ENCODE results near the gene ATIC. TPM values are rescaled to one million over a fixed set of nuclear protein-coding genes. Genes with fewer than 3 reads are reported as not detected.

Gene ATIC
- total and polyA plus RNA-seq, 9 donors, result 22.1 to 69.2 (median 51.7) TPM

DNA sequence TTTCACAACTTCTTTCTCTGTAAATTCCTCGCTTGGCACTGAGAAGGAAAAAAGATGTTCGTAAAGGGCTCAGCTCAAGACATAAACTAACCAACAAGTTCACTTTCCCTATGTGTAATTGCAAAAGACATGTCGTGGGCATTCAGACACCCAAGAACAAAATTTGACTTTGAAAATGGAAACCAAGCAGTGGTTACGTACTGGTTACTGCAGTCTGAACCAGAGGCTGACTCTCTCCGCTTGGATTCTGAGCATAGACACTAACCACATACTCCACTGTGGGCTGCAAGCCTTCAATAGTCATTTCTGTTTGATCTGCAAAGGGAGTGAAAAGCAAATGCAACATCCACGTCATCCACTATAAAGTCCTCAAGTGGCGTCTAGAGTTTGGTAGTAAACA is 70.2 kb downstream of the ATIC start:
- Histone ChIP-seq H3K4me1 (ENCODE audit: control insufficient read depth, insufficient read depth, low read length) (no peaks in the 10 kb centered on the region), H3K36me3 (ENCODE audit: control insufficient read depth, insufficient read depth, low read length) (peaks cover 50% of the 10 kb centered on the region), H3K9me3 (replicated peaks; ENCODE audit: control insufficient read depth, low read depth, low read length) (no peaks in the 10 kb centered on the region), H3K27me3 (ENCODE audit: control insufficient read depth, insufficient read depth, low read length) (no peaks in the 10 kb centered on the region), H3K4me3 (ENCODE audit: low read length) (no peak overlapping the region), H3K27ac (ENCODE audit: low read length) (no peak overlapping the region)
- 96% methylated on average over 3 of the region's 7 CpGs for WGBS (ENCODE audit: insufficient coverage)
- DNase-seq, result no peak

DNA sequence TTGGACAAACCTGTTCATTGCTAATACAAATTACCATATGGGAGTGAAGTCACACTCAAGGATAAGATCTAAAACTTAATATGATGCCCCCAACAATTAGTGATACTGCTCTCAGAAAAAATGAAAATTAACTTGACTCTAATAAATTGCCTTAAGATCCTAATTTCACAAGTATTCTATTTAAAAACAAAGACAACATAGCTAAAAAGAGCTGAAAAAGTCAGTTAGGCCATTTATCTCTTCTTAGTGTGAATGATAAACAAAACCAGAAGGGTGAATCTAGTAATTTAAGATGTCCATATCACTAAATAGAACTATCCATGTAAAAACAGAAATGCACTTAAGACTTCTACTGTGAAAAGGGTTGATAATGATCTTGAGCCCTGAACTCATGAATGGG is 70.6 kb downstream of the ATIC start:
- DNase-seq, result no peak
- Histone ChIP-seq H3K4me3 (ENCODE audit: low read length) (no peak overlapping the region), H3K27me3 (ENCODE audit: control insufficient read depth, insufficient read depth, low read length) (no peaks in the 10 kb centered on the region), H3K36me3 (ENCODE audit: control insufficient read depth, insufficient read depth, low read length) (peaks cover 46% of the 10 kb centered on the region), H3K9me3 (replicated peaks; ENCODE audit: control insufficient read depth, low read depth, low read length) (no peaks in the 10 kb centered on the region), H3K4me1 (ENCODE audit: control insufficient read depth, insufficient read depth, low read length) (no peaks in the 10 kb centered on the region), H3K27ac (ENCODE audit: low read length) (no peak overlapping the region)

DNA sequence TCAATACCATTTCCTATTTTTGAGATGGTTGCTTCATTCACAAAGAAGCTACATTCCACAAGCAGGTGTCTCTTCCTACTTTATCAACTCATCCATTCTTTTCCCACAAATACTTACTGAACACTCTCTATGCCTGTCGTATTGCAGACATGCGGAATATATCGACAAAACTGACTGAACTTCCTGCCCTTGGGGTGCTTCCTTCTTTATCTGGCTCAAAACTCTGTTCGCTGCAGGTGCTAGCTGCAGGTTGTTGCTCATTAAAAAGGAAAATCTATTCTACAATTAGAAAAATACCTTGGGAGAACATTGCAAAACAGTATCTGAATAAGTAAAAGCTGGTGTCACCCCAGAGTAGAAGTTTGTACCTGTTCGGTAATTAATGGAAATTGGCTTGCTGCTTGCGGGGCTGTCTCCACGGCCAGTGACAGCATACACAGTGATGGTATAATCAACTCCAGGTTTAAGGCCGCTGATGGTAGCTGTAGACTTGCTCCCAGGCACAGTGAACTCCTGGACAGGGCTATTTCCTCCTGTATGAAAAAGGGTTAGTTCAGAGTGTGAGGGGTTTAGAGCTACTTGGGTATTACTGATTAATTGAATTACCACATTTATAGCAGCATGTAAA is 71.9 kb downstream of the ATIC start:
- Histone ChIP-seq H3K36me3 (ENCODE audit: control insufficient read depth, insufficient read depth, low read length) (peaks cover 50% of the 10 kb centered on the region), H3K9me3 (replicated peaks; ENCODE audit: control insufficient read depth, low read depth, low read length) (no peaks in the 10 kb centered on the region), H3K4me1 (ENCODE audit: control insufficient read depth, insufficient read depth, low read length) (no peaks in the 10 kb centered on the region), H3K27me3 (ENCODE audit: control insufficient read depth, insufficient read depth, low read length) (no peaks in the 10 kb centered on the region), H3K27ac (ENCODE audit: low read length) (no peak overlapping the region), H3K4me3 (ENCODE audit: low read length) (no peak overlapping the region)
- WGBS (ENCODE audit: insufficient coverage), result 85% methylated on average over 5 of the region's 8 CpGs
- DNase-seq, result no peak

DNA sequence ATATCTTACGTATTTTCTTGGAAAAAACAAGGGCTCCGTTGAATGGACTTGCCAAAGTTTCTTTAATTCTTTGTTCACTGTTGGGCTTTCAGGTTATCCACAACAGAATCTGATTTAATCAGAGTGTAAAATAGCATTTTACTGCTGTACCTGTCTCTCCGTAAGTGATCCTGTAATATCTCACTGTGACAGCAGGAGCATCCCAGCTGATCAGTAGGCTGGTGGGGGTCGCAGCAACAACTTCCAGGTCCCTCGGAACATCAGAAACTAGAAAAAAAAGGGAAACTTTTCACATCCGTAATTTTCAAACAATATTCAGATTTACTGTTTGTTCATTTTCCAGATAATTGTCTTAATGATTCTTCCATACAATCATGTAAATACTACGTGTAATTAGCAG is 72.9 kb downstream of the ATIC start:
- WGBS (ENCODE audit: insufficient coverage), result 100% methylated on average over 1 of the region's 7 CpGs
- no peak for DNase-seq
- Histone ChIP-seq H3K9me3 (replicated peaks; ENCODE audit: control insufficient read depth, low read depth, low read length) (no peaks in the 10 kb centered on the region), H3K36me3 (ENCODE audit: control insufficient read depth, insufficient read depth, low read length) (peaks cover 45% of the 10 kb centered on the region), H3K27me3 (ENCODE audit: control insufficient read depth, insufficient read depth, low read length) (no peaks in the 10 kb centered on the region), H3K4me1 (ENCODE audit: control insufficient read depth, insufficient read depth, low read length) (no peaks in the 10 kb centered on the region), H3K4me3 (ENCODE audit: low read length) (no peak overlapping the region), H3K27ac (ENCODE audit: low read length) (no peak overlapping the region)

DNA sequence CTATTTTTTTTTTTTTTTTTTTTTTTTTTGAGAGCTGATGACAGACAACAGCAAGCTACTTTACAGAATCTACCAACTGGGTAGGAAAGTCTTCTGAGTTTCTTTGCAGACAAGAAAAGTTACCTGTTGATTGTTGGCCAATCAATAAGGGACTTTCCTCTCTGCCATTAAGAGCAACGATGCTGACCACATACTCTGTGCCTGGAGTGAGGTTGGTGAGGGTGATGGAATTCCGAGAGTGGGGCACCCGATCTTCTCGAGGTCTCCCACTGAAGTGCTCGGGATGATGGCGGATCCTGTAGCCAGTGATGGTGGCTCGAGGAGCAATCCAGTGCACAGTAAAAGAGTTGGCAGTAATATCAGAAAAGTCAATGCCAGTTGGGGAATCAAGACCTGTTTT is 74.7 kb downstream of the ATIC start:
- Histone ChIP-seq H3K9me3 (replicated peaks; ENCODE audit: control insufficient read depth, low read depth, low read length) (no peaks in the 10 kb centered on the region), H3K4me1 (ENCODE audit: control insufficient read depth, insufficient read depth, low read length) (no peaks in the 10 kb centered on the region), H3K27ac (ENCODE audit: low read length) (no peak overlapping the region), H3K27me3 (ENCODE audit: control insufficient read depth, insufficient read depth, low read length) (no peaks in the 10 kb centered on the region), H3K36me3 (ENCODE audit: control insufficient read depth, insufficient read depth, low read length) (peaks cover 46% of the 10 kb centered on the region), H3K4me3 (ENCODE audit: low read length) (no peak overlapping the region)
- whole genome bisulfite sequencing (ENCODE audit: insufficient coverage), result over 99% methylated on average over 7 of the region's 7 CpGs
- DNase-seq, result no peak

DNA sequence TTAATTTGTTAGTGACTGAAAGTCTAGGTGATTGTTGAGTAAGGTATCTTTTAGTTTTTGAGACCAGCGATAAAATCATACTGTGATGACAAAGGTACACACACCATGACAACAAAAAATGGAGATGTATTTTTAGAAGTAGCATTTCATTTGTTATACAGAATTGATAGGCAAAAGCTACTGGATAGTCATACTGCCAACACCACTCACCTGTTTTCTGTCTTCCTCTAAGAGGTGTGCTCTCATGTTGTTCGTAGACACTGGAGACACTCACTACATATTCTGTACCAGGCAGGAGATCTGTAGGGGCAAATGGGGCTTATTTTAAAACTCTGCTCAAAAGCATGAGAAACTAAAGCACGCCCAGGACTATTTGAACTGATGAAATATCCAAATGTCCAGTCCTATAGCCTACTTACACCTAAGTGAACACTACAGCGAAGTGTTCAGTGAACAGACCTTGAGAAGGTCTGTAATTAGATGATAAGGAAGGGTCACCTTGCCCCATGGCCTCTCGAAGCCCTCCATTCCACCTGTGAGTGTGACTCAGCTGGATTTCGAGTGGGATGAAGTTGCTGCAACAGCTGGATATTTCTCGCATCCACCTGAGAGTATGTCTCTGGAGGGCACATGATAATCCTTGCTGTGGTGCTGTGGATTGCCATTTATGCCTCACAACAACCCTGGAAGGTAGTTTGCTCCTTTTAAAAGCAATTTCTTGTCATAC is 76.3 kb downstream of the ATIC start:
- Histone ChIP-seq H3K36me3 (ENCODE audit: control insufficient read depth, insufficient read depth, low read length) (peaks cover 46% of the 10 kb centered on the region), H3K27me3 (ENCODE audit: control insufficient read depth, insufficient read depth, low read length) (no peaks in the 10 kb centered on the region), H3K9me3 (replicated peaks; ENCODE audit: control insufficient read depth, low read depth, low read length) (no peaks in the 10 kb centered on the region), H3K4me3 (ENCODE audit: low read length) (no peak overlapping the region), H3K27ac (ENCODE audit: low read length) (no peak overlapping the region), H3K4me1 (ENCODE audit: control insufficient read depth, insufficient read depth, low read length) (no peaks in the 10 kb centered on the region)
- no peak for DNase-seq
- no CpG with 5 or more reads among the region's 7 CpGs for WGBS (ENCODE audit: insufficient coverage)

DNA sequence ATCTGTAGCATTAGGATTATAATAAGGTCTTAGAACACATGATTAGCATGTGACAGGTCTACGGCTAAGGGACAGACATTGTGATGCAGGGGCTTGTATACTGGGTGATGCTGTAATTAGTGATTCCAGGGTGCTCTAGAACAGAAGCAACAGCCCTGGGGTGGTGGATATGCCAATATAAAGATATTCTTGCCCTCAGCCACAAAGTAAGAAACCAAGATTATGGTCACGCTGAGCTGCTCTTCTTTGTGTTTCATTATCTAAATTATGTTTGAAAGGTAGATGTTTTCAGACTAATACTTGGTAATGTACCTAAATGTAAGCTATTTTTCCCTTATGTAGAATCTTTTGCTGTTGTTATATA is 78.7 kb downstream of the ATIC start:
- H3K9me3 ChIP-seq (replicated peaks; ENCODE audit: control insufficient read depth, low read depth, low read length), result no peaks in the 10 kb centered on the region
- DNase-seq, result no peak
- no peaks in the 10 kb centered on the region for H3K4me1 ChIP-seq (ENCODE audit: control insufficient read depth, insufficient read depth, low read length)
- H3K36me3 ChIP-seq (ENCODE audit: control insufficient read depth, insufficient read depth, low read length), result peaks cover 42% of the 10 kb centered on the region
- H3K4me3 ChIP-seq (ENCODE audit: low read length), result no peak overlapping the region
- H3K27me3 ChIP-seq (ENCODE audit: control insufficient read depth, insufficient read depth, low read length), result no peaks in the 10 kb centered on the region
- 83% methylated on average over 1 of the region's 2 CpGs for WGBS (ENCODE audit: insufficient coverage)
- no peak overlapping the region for H3K27ac ChIP-seq (ENCODE audit: low read length)

DNA sequence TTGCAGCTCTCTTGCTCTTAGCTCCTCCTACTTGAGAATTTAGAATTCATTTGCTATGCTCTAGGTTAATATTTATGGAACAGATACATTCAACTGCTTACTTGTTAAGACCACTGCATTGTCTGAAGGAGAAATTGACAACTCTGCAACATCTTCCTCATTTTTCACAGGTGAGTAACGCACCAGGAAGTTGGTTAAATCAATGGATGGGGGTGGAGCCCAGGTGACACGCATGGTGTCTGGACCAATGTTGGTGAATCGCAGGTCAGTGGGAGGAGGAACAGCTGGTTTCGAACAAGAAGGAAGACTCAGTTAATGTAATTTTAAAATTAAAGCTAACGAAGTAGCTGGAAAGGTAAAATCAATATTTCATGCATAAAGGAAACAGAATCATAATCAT is 79.7 kb downstream of the ATIC start:
- Histone ChIP-seq H3K36me3 (ENCODE audit: control insufficient read depth, insufficient read depth, low read length) (peaks cover 39% of the 10 kb centered on the region), H3K27ac (ENCODE audit: low read length) (no peak overlapping the region), H3K4me1 (ENCODE audit: control insufficient read depth, insufficient read depth, low read length) (no peaks in the 10 kb centered on the region), H3K27me3 (ENCODE audit: control insufficient read depth, insufficient read depth, low read length) (no peaks in the 10 kb centered on the region), H3K9me3 (replicated peaks; ENCODE audit: control insufficient read depth, low read depth, low read length) (no peaks in the 10 kb centered on the region), H3K4me3 (ENCODE audit: low read length) (no peak overlapping the region)
- DNase-seq, result no peak
- 96% methylated on average over 3 of the region's 5 CpGs for WGBS (ENCODE audit: insufficient coverage)

DNA sequence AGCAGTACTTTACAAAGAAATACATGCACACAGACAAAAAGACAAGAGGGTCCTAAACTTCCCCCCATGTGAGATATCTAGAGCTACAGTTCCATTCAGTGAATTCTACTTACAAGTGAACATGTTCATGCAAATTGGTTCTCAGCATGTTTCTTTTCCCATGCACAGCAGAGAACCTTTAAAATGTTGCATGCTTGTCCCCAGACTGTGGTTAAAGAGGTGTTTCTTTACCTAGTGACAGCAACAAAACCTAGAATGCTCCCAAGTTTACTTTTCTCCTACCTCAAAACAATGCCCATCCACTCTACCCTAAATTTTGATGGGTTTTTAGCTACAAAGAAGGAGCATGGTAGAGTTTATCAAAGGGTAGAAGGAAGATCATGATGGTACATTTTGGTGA is 80.3 kb downstream of the ATIC start:
- Histone ChIP-seq H3K9me3 (replicated peaks; ENCODE audit: control insufficient read depth, low read depth, low read length) (no peaks in the 10 kb centered on the region), H3K27me3 (ENCODE audit: control insufficient read depth, insufficient read depth, low read length) (no peaks in the 10 kb centered on the region), H3K27ac (ENCODE audit: low read length) (no peak overlapping the region), H3K4me3 (ENCODE audit: low read length) (no peak overlapping the region), H3K4me1 (ENCODE audit: control insufficient read depth, insufficient read depth, low read length) (no peaks in the 10 kb centered on the region), H3K36me3 (ENCODE audit: control insufficient read depth, insufficient read depth, low read length) (peaks cover 41% of the 10 kb centered on the region)
- DNase-seq, result no peak

DNA sequence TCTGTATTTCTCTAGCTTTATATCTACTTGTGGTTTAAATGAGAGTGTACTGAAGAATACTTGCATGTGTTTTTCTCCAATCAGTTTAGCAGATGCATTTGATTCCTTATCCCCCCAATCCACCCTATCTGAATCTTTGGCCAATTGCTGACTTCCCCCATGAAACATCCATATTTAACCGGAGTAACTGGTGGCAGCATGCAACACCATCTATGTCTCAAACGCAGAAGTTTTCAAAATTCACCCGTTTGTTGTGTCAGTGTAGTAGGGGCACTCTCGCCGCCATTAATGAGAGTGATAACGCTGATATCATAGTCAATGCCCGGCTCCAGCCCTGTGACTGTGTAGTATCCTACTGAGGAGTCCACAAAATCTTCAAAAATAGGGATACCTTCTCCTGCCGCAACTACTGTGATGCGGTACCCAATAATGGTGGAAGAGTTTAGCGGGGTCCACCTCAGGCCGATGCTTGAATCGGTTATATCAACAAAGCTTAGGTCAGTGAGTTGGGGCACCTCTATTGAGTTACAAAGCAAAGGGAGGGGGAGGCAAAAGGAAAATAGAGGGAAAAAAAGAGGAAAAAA is 80.9 kb downstream of the ATIC start:
- no peaks in the 10 kb centered on the region for H3K27me3 ChIP-seq (ENCODE audit: control insufficient read depth, insufficient read depth, low read length)
- 94% methylated on average over 5 of the region's 12 CpGs for WGBS (ENCODE audit: insufficient coverage)
- H3K9me3 ChIP-seq (replicated peaks; ENCODE audit: control insufficient read depth, low read depth, low read length), result no peaks in the 10 kb centered on the region
- no peaks in the 10 kb centered on the region for H3K4me1 ChIP-seq (ENCODE audit: control insufficient read depth, insufficient read depth, low read length)
- DNase-seq, result no peak
- no peak overlapping the region for H3K27ac ChIP-seq (ENCODE audit: low read length)
- peaks cover 44% of the 10 kb centered on the region for H3K36me3 ChIP-seq (ENCODE audit: control insufficient read depth, insufficient read depth, low read length)
- no peak overlapping the region for H3K4me3 ChIP-seq (ENCODE audit: low read length)

All from muscle of leg (tissue), 11 donors.